ENCODE data around the gene GOLGA2. TPM values are rescaled to one million over a fixed set of nuclear protein-coding genes. Genes with fewer than 3 reads are reported as not detected.
"Not testable (repeated sequence)": the region's sequence is repeated elsewhere in the genome, so short reads cannot be mapped to it uniquely, and the experiment has no call there.

The GOLGA2 gene
- total RNA-seq, 1 experiment from 2014 or later = 16.2 TPM

DNA sequence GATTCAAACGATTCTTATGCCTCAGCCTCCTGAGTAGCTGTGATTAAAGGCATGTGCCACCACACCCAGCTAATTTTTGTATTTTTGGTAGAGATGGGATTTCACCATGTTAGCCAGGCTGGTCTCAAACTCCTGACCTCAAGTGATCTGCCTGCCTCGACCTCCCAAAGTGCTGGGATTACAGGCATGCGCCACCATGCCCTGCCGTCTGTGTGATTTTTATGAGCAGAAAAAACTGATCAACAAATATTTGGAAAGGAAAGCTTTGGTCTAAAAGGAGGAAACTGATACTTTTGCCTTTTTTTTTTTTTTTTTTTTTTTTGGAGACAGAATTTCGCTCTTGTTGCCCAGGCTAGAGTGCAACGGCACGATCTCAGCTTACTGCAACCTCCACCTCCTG, 44.9 kb downstream of the GOLGA2 start:
- not testable (repeated sequence) for H3K79me2 ChIP-seq (ENCODE audit: low read length); H4K20me1 ChIP-seq (ENCODE audit: insufficient read depth, low read depth, low read length); H3K4me3 ChIP-seq (ENCODE audit: low read length); H3K27me3 ChIP-seq (ENCODE audit: low read length); H3K9me3 ChIP-seq (ENCODE audit: low read length); H3K9ac ChIP-seq (ENCODE audit: low read length); H2AFZ ChIP-seq (ENCODE audit: low read length); H3K4me2 ChIP-seq (ENCODE audit: low read depth, low read length, poor library complexity, severe bottlenecking); DNase-seq; H3K27ac ChIP-seq (ENCODE audit: low read length); H3K36me3 ChIP-seq (ENCODE audit: insufficient read depth, low read length); H3K4me1 ChIP-seq (ENCODE audit: low read length); H3K9me2 ChIP-seq (replicated peaks; ENCODE audit: insufficient read depth, low read length)

DNA sequence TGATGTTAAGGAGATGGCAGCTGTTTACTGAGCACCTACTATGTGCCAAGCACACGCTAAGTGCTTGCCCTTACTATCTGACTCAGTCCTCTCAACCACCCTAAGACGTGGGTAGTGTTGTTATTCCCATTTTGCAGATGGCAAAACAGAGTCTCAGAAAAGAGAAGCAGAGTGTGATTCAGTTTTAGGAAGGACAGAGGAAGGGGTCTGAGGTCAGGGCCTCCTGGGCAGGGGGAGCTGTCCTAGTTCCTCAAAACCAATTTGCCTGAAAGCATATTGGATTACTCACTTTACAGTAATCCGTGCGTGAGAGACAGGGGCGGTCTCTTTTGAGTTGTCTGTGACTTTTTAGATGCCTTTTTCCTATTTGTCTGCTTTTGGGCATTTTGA, 49.4 kb downstream of the GOLGA2 start:
- H3K9me2 ChIP-seq (replicated peaks; ENCODE audit: insufficient read depth, low read length) = no peaks in the 10 kb centered on the region
- no peaks in the 10 kb centered on the region for H3K79me2 ChIP-seq (ENCODE audit: low read length)
- H3K4me2 ChIP-seq (ENCODE audit: low read depth, low read length, poor library complexity, severe bottlenecking) = no peak overlapping the region
- no peaks in the 10 kb centered on the region for H3K9me3 ChIP-seq (ENCODE audit: low read length)
- H2AFZ ChIP-seq (ENCODE audit: low read length) = no peak overlapping the region
- no peak overlapping the region for H3K4me3 ChIP-seq (ENCODE audit: low read length)
- H3K4me1 ChIP-seq (ENCODE audit: low read length) = no peaks in the 10 kb centered on the region
- H3K9ac ChIP-seq (ENCODE audit: low read length) = no peak overlapping the region
- no peak for DNase-seq
- no peaks in the 10 kb centered on the region for H4K20me1 ChIP-seq (ENCODE audit: insufficient read depth, low read depth, low read length)
- no peaks in the 10 kb centered on the region for H3K36me3 ChIP-seq (ENCODE audit: insufficient read depth, low read length)
- no peak overlapping the region for H3K27ac ChIP-seq (ENCODE audit: low read length)
- no peaks in the 10 kb centered on the region for H3K27me3 ChIP-seq (ENCODE audit: low read length)

DNA sequence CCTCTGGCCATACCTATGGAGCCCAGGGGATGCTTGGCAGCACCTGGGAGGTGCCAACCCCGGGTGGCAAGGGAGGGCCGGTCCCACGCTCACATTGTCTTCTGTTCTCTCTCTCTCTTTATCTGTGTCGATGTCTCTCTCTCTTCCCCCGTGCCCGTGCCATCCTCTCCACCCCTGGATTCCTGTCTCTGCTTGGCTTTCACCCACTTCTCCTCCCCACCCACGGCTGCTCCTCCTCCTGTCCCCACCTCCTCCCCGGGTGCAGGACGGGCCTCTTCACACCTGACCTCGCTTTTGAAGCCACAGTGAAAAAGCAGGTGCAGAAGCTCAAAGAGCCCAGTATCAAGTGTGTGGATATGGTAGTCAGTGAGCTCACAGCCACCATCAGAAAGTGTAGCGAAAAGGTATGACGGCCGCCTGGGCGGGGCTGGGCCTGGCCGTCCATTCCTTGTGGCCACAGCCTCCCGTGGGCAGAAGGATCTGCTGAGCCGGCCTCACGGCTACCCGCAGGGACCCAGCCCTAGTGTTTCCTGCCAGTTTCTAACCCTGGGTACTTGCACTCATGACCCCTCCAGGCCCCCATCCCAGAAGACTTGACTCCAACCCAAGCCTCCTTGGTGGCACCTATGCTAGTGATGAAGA, 49.9 kb downstream of the GOLGA2 start:
- Histone ChIP-seq H3K79me2 (ENCODE audit: low read length) (no peaks in the 10 kb centered on the region), H3K9ac (ENCODE audit: low read length) (no peak overlapping the region), H2AFZ (ENCODE audit: low read length) (no peak overlapping the region), H3K4me2 (ENCODE audit: low read depth, low read length, poor library complexity, severe bottlenecking) (no peak overlapping the region), H3K9me3 (ENCODE audit: low read length) (no peaks in the 10 kb centered on the region), H4K20me1 (ENCODE audit: insufficient read depth, low read depth, low read length) (no peaks in the 10 kb centered on the region), H3K4me1 (ENCODE audit: low read length) (no peaks in the 10 kb centered on the region), H3K4me3 (ENCODE audit: low read length) (no peak overlapping the region), H3K27ac (ENCODE audit: low read length) (no peak overlapping the region), H3K9me2 (replicated peaks; ENCODE audit: insufficient read depth, low read length) (no peaks in the 10 kb centered on the region), H3K27me3 (ENCODE audit: low read length) (no peaks in the 10 kb centered on the region), H3K36me3 (ENCODE audit: insufficient read depth, low read length) (no peaks in the 10 kb centered on the region)
- no peak for DNase-seq

DNA sequence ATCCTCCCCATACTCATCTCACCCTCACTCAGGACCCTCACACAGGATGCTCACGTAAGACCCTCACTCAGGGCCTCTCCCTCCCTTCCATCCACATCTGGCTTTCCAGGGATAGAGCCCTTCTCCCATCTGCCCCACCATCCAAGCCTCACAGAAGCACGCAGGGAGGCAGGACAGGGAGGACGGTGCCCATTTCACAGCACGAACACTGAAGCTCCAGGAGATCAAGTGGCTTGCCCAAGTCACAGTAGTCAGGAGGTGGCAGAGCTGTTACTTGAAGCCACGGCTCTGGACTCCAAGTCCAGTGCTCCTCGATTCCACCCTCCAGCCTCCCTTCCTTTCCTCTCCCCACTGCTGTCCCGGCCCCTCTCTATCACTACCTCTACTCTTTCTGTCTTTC, 50.9 kb downstream of the GOLGA2 start:
- Histone ChIP-seq H3K4me3 (ENCODE audit: low read length) (no peak overlapping the region), H2AFZ (ENCODE audit: low read length) (no peak overlapping the region), H3K4me2 (ENCODE audit: low read depth, low read length, poor library complexity, severe bottlenecking) (no peak overlapping the region), H3K9ac (ENCODE audit: low read length) (no peak overlapping the region), H3K4me1 (ENCODE audit: low read length) (no peaks in the 10 kb centered on the region), H3K27ac (ENCODE audit: low read length) (no peak overlapping the region), H4K20me1 (ENCODE audit: insufficient read depth, low read depth, low read length) (no peaks in the 10 kb centered on the region), H3K9me3 (ENCODE audit: low read length) (no peaks in the 10 kb centered on the region), H3K27me3 (ENCODE audit: low read length) (no peaks in the 10 kb centered on the region), H3K9me2 (replicated peaks; ENCODE audit: insufficient read depth, low read length) (no peaks in the 10 kb centered on the region), H3K79me2 (ENCODE audit: low read length) (no peaks in the 10 kb centered on the region), H3K36me3 (ENCODE audit: insufficient read depth, low read length) (no peaks in the 10 kb centered on the region)
- no peak for DNase-seq

DNA sequence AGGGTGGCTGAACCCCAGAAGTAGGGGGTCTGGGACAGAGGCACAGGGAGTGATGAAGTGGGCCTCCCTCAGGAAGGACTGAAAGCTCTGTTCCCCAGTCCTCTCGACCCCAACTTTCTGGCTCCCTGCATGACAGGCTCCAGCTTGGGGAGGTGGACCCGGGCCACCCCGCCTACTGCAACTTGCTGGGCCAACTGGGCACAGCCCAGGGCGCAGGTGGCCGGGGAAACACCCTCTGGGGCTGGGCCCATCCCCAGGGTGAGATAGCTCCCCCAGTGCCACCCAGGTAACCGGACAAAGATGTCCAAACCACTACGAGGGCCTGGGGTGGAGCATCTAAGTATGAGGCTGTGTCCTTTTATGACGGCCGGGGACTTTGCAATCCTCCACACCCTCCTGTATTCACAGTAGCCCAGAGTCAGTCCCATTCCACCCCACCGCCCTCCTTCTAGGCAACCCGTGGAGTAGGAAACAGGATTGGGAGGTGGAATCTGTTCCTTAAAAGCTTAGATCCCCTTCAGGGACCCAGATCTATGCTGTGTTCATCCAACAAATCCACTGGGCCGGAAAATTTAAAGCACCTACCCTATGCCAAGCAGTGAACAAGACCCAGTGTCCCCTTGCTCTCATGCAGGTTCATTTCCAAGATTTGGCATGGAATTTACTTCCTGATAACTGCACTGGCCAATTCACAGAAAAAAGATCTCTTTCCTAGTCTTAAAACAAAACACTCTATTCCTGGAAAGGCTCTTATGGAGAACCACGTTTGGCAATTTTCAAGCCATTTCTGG, 52.7 kb downstream of the GOLGA2 start:
- Histone ChIP-seq H3K4me2 (ENCODE audit: low read depth, low read length, poor library complexity, severe bottlenecking) (no peak overlapping the region), H3K9ac (ENCODE audit: low read length) (no peak overlapping the region), H3K4me3 (ENCODE audit: low read length) (no peak overlapping the region), H3K79me2 (ENCODE audit: low read length) (no peaks in the 10 kb centered on the region), H2AFZ (ENCODE audit: low read length) (no peak overlapping the region), H3K4me1 (ENCODE audit: low read length) (peaks cover 9% of the 10 kb centered on the region), H3K9me3 (ENCODE audit: low read length) (no peaks in the 10 kb centered on the region), H3K9me2 (replicated peaks; ENCODE audit: insufficient read depth, low read length) (no peaks in the 10 kb centered on the region), H4K20me1 (ENCODE audit: insufficient read depth, low read depth, low read length) (no peaks in the 10 kb centered on the region), H3K27ac (ENCODE audit: low read length) (no peak overlapping the region), H3K27me3 (ENCODE audit: low read length) (no peaks in the 10 kb centered on the region), H3K36me3 (ENCODE audit: insufficient read depth, low read length) (no peaks in the 10 kb centered on the region)
- no peak for DNase-seq

DNA sequence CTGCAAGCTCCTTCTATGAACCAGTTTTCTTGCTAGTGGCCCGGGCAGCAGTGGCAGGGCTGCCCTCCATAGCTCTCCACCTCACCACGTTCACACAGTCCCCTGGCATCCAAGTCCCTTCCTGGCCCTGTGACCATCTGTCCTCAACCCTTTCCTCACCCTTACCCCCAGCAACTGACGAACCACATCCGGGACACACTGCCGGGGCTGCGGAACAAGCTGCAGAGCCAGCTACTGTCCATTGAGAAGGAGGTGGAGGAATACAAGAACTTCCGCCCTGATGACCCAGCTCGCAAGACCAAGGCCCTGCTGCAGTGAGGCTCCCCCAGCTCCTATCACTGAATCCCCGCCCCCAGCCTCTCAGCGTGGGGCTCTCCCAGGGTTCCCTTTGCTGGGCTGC, 53.8 kb downstream of the GOLGA2 start:
- Histone ChIP-seq H3K4me2 (ENCODE audit: low read depth, low read length, poor library complexity, severe bottlenecking) (no peak overlapping the region), H3K9me3 (ENCODE audit: low read length) (no peaks in the 10 kb centered on the region), H3K9ac (ENCODE audit: low read length) (no peak overlapping the region), H4K20me1 (ENCODE audit: insufficient read depth, low read depth, low read length) (no peaks in the 10 kb centered on the region), H3K4me3 (ENCODE audit: low read length) (no peak overlapping the region), H3K27ac (ENCODE audit: low read length) (no peak overlapping the region), H3K79me2 (ENCODE audit: low read length) (no peaks in the 10 kb centered on the region), H3K9me2 (replicated peaks; ENCODE audit: insufficient read depth, low read length) (no peaks in the 10 kb centered on the region), H2AFZ (ENCODE audit: low read length) (no peak overlapping the region), H3K27me3 (ENCODE audit: low read length) (no peaks in the 10 kb centered on the region), H3K4me1 (ENCODE audit: low read length) (peaks cover 12% of the 10 kb centered on the region), H3K36me3 (ENCODE audit: insufficient read depth, low read length) (no peaks in the 10 kb centered on the region)
- DNase-seq = no peak

DNA sequence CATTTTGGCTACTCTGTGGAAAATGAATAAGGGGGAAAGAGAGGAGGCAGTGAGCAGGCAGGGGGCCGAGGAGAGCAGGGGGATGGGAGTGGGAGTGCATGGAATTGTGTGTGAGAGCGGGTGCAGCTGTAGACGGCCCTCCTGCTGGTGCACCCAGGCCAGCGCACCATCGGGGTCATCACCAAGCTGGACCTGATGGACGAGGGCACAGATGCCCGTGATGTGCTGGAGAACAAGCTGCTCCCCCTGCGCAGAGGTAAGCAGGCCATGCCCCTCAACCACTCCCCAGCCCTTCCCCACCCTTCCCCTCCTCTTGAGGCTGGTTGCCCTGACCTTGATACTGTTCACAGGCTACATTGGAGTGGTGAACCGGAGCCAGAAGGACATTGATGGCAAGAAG, 56.0 kb downstream of the GOLGA2 start:
- Histone ChIP-seq H3K4me3 (ENCODE audit: low read length) (no peak overlapping the region), H3K27ac (ENCODE audit: low read length) (no peak overlapping the region), H3K4me2 (ENCODE audit: low read depth, low read length, poor library complexity, severe bottlenecking) (no peak overlapping the region), H3K9me3 (ENCODE audit: low read length) (no peaks in the 10 kb centered on the region), H4K20me1 (ENCODE audit: insufficient read depth, low read depth, low read length) (no peaks in the 10 kb centered on the region), H3K9me2 (replicated peaks; ENCODE audit: insufficient read depth, low read length) (no peaks in the 10 kb centered on the region), H3K36me3 (ENCODE audit: insufficient read depth, low read length) (no peaks in the 10 kb centered on the region), H3K27me3 (ENCODE audit: low read length) (no peaks in the 10 kb centered on the region), H3K79me2 (ENCODE audit: low read length) (no peaks in the 10 kb centered on the region), H3K4me1 (ENCODE audit: low read length) (peaks cover 12% of the 10 kb centered on the region), H2AFZ (ENCODE audit: low read length) (no peak overlapping the region), H3K9ac (ENCODE audit: low read length) (no peak overlapping the region)
- DNase-seq = no peak

DNA sequence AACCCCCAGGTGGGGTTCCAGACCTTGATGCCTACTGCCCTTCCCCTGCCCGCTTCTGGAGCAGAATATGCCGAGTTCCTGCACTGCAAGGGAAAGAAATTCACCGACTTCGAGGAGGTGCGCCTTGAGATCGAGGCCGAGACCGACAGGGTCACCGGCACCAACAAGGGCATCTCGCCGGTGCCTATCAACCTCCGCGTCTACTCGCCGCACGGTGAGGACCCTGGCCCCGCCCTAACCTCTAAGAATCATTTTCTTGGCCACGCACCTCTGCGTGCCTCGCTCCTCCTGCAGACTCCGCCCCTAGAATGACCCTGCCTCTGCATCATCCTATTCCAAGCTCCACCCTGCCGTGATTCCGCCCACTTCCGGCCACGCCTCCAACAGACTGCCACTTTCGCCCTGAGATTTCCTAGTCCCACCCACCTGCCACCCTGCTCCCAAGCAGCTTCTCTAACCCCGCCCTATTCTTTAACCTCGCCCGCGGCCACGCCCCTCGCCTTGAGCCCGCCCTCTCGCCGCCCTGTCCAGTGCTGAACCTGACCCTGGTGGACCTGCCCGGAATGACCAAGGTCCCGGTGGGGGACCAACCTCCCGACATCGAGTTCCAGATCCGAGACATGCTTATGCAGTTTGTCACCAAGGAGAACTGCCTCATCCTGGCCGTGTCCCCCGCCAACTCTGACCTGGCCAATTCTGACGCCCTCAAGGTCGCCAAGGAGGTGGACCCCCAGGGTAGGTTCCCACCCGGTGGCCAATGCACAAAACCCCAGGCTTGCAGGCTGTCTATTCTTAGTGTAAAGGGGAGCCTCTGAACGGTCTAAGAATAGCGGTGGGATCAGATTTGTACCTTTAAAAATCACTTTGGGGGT, 57.1 kb downstream of the GOLGA2 start:
- H3K4me2 ChIP-seq (ENCODE audit: low read depth, low read length, poor library complexity, severe bottlenecking) = peak overlapping the region; percentile 77
- H3K9ac ChIP-seq (ENCODE audit: low read length) = peak overlapping the region; percentile 57

More for the DNA sequence above, 57.1 kb downstream of the GOLGA2 start:
- H3K27ac ChIP-seq (ENCODE audit: low read length) = no peak overlapping the region
- peak overlapping the region; percentile 65; the same call in 1 of the 2 replicates for H2AFZ ChIP-seq (ENCODE audit: low read length)
- peak overlapping the region; percentile 63 for H3K4me3 ChIP-seq (ENCODE audit: low read length)
- H3K27me3 ChIP-seq (ENCODE audit: low read length) = no peaks in the 10 kb centered on the region
- DNase-seq = peak; percentile 99
- H3K36me3 ChIP-seq (ENCODE audit: insufficient read depth, low read length) = no peaks in the 10 kb centered on the region
- H4K20me1 ChIP-seq (ENCODE audit: insufficient read depth, low read depth, low read length) = no peaks in the 10 kb centered on the region
- H3K9me2 ChIP-seq (replicated peaks; ENCODE audit: insufficient read depth, low read length) = no peaks in the 10 kb centered on the region
- H3K4me1 ChIP-seq (ENCODE audit: low read length) = peaks cover 12% of the 10 kb centered on the region
- no peaks in the 10 kb centered on the region for H3K9me3 ChIP-seq (ENCODE audit: low read length)
- H3K79me2 ChIP-seq (ENCODE audit: low read length) = no peaks in the 10 kb centered on the region

All from Karpas-422 (cell line).